ENCODE measurements around the gene GARRE1.

The GARRE1 gene

GRCh38 chr19:34288381-34288780, 34.0 kb downstream of the GARRE1 start:
- no peak overlapping the region for H3K4me3 ChIP-seq (ENCODE audit: low read depth, low read length)

GRCh38 chr19:34291235-34291634, 36.9 kb downstream of the GARRE1 start:
- no peak overlapping the region for H3K4me3 ChIP-seq (ENCODE audit: low read depth, low read length)

- no peak overlapping the region for H3K4me3 ChIP-seq (ENCODE audit: low read depth, low read length)
These were observed 40.7 kb downstream of the GARRE1 start for GRCh38 chr19:34295103-34295502.

DNA sequence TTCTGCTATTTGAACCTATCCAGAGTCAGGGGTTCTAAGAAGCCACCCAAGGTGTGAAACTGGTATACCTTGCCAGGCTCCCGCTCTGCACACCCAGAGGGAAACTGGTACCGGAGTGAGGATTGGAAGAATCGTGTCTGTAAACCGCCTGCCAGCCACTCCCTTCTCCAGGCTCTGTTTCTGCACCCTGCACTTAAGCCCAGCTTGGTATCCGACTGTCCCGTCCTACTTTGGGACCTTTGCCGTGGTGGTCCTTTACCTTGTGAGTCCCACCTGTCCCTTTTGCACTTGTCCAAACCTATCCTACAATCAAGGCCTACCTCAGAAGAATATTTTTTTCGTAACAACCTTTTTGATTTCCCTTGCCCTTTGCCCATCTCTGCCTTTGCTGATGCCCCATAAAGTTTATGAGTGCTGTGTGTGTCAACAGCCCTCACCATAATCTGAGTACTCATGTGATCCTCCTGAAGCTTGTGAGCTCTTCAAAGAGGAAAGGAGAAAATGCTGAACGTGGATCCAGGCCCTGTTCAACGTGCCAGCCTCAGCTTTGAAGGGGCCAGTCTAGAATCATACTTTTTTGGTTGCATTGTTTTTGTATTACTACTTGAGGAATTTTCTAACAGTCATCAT, 44.7 kb downstream of the GARRE1 start:
- no peak overlapping the region for H3K4me3 ChIP-seq (ENCODE audit: low read depth, low read length)

GRCh38 chr19:34299576-34299975, 45.2 kb downstream of the GARRE1 start:
- no peak overlapping the region for H3K4me3 ChIP-seq (ENCODE audit: low read depth, low read length)

DNA sequence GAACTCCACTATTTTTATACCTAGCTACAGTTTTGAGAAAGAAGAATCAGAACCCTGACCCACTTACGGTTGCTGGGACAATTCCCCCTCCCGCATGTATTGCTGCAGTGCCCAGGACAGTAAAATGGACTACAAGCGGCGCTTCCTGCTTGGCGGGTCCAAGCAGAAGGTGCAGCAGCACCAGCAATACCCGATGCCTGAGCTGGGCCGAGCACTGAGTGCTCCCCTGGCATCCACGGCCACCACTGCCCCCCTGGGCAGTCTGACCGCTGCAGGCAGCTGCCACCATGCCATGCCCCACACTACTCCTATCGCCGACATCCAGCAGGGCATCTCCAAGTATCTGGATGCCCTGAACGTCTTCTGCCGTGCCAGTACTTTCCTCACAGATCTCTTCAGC, 46.0 kb downstream of the GARRE1 start:
- H3K4me3 ChIP-seq (ENCODE audit: low read depth, low read length): no peak overlapping the region

- no peak overlapping the region for H3K4me3 ChIP-seq (ENCODE audit: low read depth, low read length)
These were observed 46.6 kb downstream of the GARRE1 start for GRCh38 chr19:34300962-34301361.

All from iPS-11a (cell line).